ENCODE data around the gene DHX38. TPM values are rescaled to one million over a fixed set of nuclear protein-coding genes. Genes with fewer than 3 reads are reported as not detected.

The DHX38 gene
- total RNA-seq, 1 experiment from 2014 or later = 61.7 TPM

DNA sequence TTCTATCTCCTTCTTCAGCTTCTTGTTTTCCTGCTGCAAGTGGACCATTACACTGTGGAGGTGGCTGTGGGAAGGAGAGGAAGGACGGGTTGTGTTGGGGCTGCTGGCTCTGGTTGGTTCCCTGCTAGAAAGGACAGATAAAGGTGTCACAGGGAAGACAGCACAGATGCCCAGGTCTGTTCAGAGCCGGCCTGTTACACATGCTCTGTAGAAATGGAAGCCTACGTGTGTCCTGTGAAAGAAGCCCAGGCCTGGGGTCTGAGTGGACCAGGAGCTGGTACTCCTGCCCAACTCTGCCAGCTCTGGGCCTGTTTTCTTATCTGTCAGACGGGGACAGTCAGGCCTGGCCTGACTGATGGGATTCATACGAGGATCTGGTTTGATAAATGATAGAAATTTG lies 26.4 kb downstream of the DHX38 start:
- no peak for DNase-seq (ENCODE audit: low read depth)

DNA sequence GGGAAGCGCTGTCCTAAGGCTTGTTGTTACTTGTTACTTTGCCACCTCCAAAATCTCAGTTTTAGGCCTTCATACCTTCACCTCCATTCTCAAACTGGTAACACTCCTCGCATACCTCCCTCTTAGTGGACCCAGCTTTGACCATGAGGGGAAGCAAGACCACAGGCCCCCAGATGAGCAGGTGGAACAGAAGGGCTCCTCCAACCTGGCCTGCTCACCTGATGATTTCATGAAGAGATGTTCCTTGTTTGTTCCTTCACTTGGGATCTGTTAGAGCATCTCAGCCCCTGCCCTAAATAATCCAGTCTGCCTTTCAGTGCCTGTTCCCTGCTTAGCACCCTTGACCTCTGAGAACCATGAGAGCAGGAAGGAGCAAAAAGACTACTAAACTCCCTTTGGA lies 28.7 kb downstream of the DHX38 start:
- DNase-seq (ENCODE audit: low read depth) = no peak

DNA sequence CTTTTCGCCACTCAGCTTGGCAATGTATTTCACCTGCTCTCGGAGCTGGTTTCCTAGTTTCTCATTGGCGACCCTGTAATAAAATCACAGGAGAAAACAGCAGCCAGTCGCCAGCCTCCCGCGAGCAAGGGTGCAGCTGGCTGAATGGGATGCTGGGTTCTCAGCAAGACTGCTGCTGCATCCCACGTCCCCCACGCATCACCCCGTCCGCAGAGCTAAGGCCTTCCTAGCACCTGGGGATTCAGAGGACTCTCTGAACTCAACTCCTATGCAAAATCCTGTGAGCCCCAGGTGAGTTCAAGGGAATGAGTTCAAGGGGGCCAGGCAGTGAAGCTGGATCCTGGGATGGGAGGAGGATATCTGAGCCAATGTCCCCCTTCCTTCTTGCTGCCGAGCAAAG lies 29.3 kb downstream of the DHX38 start:
- no peak for DNase-seq (ENCODE audit: low read depth)

DNA sequence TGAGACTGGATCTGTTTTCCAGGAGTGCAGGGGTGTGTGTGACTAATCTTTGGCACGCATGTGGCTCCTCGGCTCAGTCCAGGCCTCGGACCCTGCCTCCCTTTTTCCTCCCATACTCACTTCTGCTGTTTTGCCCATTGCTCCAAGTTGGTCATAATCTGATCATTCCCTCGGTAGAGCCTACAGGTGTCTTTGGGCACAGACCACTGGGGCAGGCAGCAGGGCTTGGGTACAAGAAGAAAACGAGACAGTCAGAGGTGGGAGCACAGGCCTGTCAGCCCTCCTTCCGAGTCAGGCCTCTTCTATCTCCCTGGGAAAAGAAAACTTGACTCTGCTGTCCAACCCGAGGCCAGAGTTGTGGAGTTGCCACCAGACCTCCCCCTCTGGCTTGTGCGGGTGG lies 29.8 kb downstream of the DHX38 start:
- no peak for DNase-seq (ENCODE audit: low read depth)

DNA sequence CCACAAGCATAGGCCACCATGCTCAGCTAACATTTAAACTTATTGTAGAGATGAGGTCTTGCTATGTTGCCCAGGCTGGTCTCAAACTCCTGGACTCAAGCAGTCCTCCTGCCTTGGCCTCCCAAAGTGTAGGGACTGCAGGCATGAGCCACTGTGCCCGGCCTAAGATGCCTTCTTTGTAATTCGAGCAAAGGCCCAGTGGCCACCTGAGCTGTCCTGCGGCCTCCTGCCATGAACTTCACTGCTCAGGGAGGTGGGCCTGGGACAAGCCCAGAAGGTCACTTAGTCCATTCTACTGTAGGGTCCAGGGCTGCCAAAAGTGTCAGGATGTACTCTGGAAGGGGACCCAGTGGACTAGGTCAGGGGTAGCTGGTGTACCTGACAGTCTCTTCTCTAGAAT lies 30.5 kb downstream of the DHX38 start:
- DNase-seq (ENCODE audit: low read depth) = no peak

DNA sequence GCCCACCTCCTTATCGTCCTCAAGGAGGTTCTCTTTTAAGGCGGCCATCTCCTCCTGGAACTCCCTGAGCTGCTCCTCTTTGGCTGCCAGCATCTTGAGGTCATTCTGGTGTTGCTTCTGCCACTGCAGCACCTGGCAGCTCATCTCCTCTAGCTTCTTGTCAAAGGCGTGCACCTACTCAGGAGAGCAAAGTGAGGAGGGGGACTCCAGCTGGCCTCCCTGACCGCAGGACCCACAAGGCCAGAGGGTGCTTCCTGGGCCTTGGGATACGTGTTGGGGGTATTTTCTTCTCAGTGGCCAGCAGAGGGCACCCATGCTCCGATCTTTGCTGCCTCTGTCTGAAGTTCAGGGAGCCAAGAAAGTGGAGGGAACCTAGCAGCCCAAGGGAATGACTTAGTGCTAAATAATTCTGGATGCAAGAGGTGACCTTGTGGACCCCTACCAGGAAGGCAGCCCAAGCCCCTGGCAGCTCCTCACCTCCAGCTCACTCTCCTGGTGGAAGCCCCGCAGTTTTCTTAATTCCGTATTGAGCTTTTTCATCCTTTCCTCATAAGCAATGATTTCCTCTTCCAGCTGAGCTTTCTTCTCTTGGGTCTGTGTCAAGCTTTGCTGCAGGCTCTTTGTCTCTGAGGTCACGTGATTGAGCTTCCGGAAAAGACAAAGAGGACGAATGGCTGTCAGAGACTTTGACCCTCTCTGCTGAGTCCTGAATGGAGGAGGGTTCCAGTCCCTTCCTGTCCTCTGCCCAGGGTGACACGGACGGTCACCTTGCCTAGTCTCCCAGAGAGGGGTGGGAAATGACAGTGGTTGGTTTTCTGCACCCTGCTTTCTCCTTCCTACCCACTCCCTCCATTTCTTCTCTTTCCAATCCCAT lies 31.4 kb downstream of the DHX38 start:
- peak; percentile 52 for DNase-seq (ENCODE audit: low read depth)

DNA sequence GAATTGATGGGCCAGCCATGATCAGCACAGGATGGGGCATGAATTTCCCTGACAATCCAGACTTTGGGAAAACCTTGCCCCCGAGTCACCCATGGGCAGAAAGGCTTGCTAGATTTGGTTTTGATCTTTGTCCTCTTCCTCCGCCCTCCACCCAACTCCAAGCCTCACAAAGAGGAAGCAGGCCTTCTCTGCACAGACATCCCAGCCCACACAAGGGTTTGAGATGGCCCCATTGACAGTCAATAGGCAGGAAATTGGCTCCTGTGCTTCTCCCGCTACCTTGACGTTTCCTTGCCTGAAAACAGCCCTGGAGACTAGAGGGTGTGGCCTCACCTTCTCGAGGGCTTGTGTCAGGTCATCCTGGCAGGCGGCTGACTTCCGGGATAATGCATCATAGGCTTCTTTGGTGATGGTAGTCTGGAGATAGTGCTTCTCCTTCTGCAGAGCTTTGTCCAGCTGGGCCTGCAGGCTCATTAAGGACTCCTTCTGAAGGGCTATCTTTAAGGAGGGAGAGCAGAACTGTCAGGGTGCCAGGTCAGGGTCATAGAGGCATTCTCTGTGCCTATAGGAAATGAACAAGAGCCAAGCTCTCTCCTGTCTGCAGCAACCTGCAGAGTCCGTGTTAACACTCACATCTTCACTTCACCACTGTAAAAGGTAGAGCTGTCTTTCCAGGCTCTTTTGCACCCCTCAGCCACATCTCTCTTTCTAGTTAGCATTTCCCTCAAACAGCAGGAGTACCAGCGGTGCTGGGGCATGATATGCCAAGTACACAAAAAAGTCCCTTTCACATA lies 32.2 kb downstream of the DHX38 start:
- DNase-seq (ENCODE audit: low read depth) = no peak

DNA sequence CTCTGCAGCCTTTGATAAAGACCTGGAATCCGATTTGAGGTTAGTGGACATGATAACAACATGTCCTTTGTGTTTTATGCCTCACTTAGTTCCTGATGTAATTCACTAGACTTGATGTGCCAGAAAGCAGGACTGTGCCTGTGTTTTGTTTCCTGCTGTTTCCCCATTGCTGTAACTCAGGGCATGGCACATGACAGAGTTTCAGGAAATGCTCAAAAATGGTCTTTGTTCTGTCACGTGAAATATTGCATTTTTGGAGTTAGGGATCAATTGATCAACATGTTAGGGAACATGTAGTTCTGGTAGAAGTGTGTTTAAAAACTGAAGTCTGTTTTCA lies 32.8 kb downstream of the DHX38 start:
- DNase-seq (ENCODE audit: low read depth) = no peak

DNA sequence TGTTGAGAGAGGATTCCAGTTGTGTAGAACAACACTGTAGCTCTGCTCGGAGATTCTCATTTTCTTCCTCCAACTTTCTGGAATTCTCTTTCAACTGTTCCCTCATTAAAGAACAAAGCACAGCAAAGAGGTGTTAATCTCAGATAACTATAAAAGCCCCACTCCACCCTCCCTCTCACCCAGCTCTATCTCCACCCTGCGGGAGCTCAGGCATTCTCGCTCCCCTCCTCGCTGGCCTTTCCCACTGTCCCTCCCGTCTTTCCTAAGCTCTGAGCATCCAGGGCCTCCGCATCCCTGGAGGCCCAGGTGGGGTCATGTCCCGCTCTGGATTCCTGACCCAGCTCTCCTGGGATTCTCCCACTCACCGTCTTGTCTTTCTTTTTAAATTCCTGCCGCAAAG lies 35.1 kb downstream of the DHX38 start:
- DNase-seq (ENCODE audit: low read depth) = no peak

DNA sequence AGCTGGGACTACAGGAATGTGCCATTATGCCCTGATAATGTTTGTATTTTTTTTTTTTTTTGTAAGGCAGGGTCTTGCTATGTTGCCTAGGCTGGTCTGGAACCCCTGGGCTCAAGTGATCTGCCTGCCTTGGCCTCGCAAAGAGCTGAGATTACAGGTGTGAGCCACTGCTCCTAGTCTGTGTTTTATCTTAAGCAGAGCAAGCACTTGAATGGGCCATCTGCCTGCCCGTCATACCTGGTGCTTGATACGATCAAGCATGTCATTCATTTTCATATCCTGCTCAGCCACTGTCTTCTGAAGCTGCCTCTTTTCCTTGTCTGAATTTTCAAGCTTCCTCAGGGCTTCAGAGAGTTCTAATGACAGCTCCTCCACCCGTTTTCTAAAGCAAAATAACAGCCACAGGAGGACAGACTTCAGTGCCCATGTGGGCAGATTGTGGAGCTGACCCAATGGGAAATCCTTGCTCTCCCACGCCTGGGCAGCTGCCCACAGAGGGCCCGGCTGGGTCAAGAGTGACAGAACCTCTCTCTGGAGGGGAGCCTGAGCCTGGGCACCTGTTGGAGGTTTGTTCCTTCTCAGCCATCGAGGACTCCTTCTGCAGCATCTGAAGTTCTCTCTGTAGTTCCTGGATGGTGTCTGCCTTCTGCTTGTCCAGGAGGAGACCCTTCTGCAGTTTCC lies 36.5 kb downstream of the DHX38 start:
- no peak for DNase-seq (ENCODE audit: low read depth)

DNA sequence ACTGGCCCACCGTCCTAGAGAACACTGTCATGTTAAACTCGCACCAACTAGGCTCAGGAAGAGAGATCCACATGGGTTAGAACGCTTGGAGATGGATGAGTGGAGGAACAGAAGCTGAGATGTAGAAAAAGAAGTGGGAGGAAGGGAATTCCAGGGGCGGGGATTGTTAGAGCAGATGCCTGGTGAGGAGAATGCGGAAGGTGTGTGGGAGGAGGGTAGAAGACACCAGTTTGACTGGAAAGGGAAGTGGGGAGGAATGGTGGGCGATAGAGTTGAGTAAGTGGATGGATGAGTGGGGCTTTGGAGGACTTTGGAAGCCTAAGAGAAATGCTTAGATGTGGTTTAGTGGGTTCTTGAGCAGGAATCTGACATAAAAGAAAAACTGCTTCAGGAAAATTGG lies 37.4 kb downstream of the DHX38 start:
- no peak for DNase-seq (ENCODE audit: low read depth)

DNA sequence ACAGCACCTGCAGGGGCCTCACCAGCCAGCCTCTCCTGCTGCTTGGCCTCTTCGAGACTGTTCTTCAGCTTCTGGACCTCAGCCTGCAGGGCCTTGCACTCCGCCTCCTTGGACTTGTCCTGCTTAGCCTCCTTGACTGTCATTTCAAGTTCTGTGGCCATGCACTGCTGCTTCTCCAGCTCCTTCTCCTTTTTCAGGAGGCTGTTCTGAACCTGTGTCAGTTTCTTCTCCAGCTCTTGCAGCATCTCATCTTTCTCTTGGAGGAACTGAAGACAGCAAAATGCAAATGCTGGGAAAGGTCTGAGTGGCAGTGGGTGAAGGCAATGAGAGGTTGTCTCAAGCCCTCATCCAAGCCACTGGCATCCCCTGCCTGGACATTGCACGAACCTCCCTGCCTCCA lies 39.1 kb downstream of the DHX38 start:
- DNase-seq (ENCODE audit: low read depth) = no peak

DNA sequence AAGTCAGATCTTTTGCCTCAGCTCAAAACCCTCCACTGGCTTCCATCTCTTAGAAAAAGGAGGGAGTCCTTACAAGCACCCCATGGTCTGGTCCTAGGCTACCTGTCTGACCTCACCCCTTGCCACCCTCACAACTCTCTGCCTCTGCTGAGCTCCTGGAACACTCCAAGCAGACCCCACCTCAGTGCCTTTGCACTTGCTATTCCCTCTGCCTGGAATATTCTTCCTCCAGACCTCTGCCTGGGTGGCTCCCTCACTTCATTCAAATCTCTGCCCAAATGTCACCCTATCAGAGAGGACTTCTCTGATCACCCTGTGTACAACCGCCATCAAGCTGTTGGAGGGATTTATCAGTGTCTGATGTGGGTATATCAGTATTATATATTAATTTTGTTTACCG lies 40.9 kb downstream of the DHX38 start:
- no peak for DNase-seq (ENCODE audit: low read depth)

DNA sequence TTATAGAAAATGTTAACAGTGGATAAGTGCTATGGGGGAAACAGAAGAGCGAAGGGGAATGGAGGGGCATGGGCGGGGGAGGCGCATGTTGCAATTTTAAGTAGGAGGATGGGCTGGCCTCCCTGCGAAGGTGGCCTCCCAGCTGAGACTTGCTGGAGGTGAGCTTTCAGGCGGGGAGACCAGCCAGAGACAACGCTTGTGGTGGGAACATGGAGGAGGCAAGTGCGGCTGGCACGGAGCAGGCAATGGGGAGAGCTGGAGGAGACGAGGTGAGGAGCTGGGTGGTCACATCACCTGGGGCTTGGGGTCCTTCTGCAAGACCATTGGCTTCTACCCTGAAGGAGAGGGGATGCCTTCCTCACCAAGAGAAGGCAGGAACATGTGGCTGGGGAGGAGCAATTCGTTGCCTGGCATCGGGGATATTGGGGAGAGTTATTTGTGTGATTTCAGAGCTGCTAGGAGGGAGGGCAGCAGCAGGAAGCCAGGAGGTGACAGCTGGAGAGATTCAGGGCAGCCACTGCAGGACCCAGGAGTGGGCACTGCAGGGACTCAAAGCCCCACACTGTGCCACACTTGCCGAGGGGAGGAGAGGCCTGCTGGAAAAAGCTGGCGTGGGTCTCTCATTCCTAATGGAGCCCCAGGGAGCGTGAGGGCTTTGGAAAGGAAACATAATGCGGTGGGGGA lies 43.9 kb downstream of the DHX38 start:
- DNase-seq (ENCODE audit: low read depth) = no peak

DNA sequence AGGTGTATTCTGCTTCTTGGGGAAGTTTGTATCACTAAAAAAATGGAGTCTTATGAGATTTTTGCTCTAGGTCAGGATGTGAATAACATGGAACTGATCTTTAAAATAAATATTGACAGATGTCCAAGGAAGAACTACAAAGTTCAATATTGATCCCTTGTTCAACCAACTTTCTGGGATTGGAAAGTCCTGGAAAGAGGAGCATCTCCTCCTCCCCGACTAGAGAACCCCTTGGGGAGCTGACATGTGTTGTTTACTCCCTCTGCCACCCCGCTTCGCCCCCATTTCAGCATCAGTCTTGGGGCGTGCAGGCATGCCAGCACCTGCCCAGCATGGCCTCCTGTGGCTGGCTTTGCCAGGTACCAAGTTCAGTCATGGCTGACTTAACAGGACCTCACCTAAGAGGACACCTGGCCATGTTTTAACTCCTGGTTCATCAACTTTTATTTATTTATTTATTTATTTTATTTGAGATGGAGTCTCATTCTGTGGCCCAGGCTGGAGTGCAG lies 44.5 kb downstream of the DHX38 start:
- no peak for DNase-seq (ENCODE audit: low read depth)

DNA sequence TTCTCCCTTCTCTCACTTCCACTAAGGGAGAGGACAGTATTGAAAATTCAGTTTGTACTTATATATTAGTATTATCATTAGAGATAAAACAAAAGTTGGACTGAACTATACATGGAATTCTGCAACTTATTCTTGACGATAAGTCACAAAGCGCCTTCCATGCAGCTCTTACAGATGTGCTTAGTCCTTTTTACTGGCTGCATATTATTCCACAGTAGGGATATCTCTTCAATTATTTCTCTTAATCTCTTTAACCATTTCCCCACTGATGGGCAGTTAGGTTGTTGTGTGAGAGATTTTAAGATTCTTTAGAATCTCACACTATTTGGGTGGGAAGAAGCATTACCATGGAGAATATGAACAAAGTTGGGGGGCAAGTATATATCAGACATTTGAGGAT lies 46.3 kb downstream of the DHX38 start:
- no peak for DNase-seq (ENCODE audit: low read depth)

DNA sequence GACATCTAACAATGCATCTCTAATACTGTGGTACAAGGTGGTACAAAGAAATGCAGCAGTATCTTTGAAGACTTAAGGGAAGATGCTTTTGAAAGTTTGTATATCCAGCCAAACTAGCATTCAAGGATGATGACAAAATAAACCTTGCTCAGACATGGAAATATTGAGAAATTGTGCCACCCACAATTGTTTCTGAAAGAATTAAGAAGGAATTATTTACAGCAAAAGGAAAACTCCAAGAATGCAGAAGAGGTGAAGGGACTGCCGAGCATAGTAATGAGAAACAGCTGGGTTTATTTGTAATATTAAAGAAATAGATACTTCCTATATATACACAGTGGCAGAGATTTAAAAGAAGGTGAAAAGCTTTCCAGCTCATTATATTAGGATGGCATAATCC lies 48.8 kb downstream of the DHX38 start:
- no peak for DNase-seq (ENCODE audit: low read depth)

DNA sequence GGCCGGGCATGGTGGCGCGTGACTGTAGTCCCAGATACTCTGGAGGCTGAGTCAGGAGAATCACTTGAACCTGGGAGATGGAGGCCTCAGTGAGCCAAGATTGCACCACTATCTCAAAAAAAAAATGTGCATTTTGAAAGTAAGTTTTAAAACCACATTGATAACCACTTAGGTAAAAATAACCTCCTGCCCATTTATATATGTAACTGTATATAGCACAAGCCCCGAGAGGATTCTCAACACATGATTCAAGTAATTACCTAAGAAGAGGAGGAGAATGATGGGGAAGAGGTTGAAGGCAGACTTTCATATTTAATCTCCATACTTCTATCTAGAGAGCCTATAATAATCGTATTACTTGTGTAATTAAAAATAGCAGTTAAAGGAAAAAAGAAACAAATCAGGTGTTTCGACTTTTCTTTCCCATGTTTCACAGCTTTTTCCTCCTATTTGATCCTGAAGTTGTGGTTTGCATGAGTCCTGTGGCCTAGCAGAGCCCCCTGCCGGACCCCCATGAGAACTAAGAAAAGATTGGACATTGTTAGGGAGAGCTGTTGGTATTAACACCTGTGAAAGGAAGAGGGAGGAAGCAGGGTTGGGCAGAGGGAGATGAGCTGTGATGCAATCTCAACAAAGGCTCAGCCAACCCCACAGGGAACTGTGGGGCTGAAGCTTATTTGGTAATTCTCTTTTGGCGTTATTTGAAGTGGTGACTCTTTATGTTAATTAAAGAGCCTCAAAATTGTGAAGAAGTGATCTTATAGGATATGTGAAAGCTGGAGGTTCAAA lies 56.2 kb downstream of the DHX38 start:
- peak; percentile 19 for DNase-seq (ENCODE audit: low read depth)

DNA sequence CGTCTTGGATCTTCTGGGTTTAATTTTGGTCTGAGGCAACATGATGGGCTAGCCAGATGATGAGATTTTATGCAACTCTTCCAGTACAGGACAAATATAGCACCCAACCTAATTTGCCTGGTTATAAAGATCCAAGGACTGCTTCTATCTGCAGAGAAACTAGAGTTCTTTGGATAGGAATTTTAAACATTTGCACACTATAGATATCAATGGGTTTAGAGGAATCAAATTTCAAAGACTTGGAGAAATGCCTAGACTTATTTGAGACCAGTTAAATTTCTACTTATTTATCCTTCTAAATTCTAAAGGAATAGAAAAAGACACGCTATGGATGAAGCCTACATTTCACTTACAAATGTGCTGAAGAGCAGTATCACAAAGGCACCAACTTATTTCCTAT lies 65.7 kb downstream of the DHX38 start:
- DNase-seq (ENCODE audit: low read depth) = no peak

DNA sequence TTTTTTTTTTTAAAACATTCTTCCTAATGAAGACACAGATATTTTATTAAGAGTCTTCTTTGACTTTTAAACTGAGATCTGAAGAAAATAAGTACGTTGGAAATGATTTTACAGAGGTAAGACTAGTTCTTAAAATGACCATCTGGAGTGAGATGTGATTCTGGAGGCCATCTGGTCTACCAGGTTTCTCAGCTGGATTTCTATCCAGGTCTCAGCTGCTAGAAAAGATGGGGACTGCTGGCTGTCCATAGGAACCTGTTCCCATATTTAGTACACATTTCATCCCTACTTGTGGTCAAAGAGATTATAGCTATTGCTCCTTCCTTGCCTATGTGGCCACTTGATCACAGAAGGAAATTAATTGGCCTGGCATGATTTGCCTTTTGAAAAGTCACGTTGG lies 66.2 kb downstream of the DHX38 start:
- DNase-seq (ENCODE audit: low read depth) = no peak

All from HT1080 (cell line).